Measurements from ENCODE around the gene ARHGEF33.

DNA sequence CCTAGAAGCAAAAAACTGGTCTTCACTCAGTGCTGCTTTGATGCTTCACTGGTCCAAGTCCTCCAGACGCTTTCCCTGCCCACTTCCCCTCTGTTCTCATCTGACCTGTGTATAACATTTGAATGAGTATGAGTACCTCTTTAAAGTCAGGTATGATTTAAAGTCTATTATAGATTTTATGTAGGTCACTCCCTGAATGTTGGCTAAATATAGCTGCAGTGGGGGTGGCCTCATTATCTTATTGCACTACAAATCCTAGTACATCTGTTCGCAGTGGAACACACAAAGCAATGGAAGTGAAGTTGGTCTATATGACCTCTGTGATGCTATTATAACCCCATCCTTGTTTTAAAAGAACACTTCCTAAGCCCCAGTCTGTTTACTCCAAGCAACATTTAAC lies 33.2 kb downstream of the ARHGEF33 start:
- TF ChIP-seq, protein P1, sequence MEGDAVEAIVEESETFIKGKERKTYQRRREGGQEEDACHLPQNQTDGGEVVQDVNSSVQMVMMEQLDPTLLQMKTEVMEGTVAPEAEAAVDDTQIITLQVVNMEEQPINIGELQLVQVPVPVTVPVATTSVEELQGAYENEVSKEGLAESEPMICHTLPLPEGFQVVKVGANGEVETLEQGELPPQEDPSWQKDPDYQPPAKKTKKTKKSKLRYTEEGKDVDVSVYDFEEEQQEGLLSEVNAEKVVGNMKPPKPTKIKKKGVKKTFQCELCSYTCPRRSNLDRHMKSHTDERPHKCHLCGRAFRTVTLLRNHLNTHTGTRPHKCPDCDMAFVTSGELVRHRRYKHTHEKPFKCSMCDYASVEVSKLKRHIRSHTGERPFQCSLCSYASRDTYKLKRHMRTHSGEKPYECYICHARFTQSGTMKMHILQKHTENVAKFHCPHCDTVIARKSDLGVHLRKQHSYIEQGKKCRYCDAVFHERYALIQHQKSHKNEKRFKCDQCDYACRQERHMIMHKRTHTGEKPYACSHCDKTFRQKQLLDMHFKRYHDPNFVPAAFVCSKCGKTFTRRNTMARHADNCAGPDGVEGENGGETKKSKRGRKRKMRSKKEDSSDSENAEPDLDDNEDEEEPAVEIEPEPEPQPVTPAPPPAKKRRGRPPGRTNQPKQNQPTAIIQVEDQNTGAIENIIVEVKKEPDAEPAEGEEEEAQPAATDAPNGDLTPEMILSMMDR (conservative IDR thresholded peaks at IDR 0.05; ENCODE audit: low read depth in 2 of 2): no peak
- TF ChIP-seq ZNF114 (CRISPR knock-in tag; IDR thresholded peaks at IDR 0.05) (no peak), POLR2AphosphoS5 (IDR thresholded peaks at IDR 0.05; ENCODE audit: low read depth) (no peak), EZH2 (IDR thresholded peaks at IDR 0.05; ENCODE audit: low read depth, unreplicated experiment) (no peak), NANOG (IDR thresholded peaks at IDR 0.05; ENCODE audit: borderline replicate concordance) (no peak), STAT1 (IDR thresholded peaks at IDR 0.05; ENCODE audit: unreplicated experiment) (no peak), EZH2phosphoT487 (IDR thresholded peaks at IDR 0.05; ENCODE audit: unreplicated experiment) (no peak), JUNB (IDR thresholded peaks at IDR 0.05; ENCODE audit: unreplicated experiment) (no peak), CREB1 (CRISPR knock-in tag; IDR thresholded peaks at IDR 0.05; ENCODE audit: low read depth) (no peak), ZNF331 (CRISPR knock-in tag; IDR thresholded peaks at IDR 0.05; ENCODE audit: low read depth) (no peak)
- TF ChIP-seq, protein P2, sequence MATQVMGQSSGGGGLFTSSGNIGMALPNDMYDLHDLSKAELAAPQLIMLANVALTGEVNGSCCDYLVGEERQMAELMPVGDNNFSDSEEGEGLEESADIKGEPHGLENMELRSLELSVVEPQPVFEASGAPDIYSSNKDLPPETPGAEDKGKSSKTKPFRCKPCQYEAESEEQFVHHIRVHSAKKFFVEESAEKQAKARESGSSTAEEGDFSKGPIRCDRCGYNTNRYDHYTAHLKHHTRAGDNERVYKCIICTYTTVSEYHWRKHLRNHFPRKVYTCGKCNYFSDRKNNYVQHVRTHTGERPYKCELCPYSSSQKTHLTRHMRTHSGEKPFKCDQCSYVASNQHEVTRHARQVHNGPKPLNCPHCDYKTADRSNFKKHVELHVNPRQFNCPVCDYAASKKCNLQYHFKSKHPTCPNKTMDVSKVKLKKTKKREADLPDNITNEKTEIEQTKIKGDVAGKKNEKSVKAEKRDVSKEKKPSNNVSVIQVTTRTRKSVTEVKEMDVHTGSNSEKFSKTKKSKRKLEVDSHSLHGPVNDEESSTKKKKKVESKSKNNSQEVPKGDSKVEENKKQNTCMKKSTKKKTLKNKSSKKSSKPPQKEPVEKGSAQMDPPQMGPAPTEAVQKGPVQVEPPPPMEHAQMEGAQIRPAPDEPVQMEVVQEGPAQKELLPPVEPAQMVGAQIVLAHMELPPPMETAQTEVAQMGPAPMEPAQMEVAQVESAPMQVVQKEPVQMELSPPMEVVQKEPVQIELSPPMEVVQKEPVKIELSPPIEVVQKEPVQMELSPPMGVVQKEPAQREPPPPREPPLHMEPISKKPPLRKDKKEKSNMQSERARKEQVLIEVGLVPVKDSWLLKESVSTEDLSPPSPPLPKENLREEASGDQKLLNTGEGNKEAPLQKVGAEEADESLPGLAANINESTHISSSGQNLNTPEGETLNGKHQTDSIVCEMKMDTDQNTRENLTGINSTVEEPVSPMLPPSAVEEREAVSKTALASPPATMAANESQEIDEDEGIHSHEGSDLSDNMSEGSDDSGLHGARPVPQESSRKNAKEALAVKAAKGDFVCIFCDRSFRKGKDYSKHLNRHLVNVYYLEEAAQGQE (IDR thresholded peaks at IDR 0.05; ENCODE audit: unreplicated experiment): no peak
- TF ChIP-seq, protein P3, sequence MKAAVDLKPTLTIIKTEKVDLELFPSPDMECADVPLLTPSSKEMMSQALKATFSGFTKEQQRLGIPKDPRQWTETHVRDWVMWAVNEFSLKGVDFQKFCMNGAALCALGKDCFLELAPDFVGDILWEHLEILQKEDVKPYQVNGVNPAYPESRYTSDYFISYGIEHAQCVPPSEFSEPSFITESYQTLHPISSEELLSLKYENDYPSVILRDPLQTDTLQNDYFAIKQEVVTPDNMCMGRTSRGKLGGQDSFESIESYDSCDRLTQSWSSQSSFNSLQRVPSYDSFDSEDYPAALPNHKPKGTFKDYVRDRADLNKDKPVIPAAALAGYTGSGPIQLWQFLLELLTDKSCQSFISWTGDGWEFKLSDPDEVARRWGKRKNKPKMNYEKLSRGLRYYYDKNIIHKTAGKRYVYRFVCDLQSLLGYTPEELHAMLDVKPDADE (IDR thresholded peaks at IDR 0.05): no peak
- TF ChIP-seq, protein P4, sequence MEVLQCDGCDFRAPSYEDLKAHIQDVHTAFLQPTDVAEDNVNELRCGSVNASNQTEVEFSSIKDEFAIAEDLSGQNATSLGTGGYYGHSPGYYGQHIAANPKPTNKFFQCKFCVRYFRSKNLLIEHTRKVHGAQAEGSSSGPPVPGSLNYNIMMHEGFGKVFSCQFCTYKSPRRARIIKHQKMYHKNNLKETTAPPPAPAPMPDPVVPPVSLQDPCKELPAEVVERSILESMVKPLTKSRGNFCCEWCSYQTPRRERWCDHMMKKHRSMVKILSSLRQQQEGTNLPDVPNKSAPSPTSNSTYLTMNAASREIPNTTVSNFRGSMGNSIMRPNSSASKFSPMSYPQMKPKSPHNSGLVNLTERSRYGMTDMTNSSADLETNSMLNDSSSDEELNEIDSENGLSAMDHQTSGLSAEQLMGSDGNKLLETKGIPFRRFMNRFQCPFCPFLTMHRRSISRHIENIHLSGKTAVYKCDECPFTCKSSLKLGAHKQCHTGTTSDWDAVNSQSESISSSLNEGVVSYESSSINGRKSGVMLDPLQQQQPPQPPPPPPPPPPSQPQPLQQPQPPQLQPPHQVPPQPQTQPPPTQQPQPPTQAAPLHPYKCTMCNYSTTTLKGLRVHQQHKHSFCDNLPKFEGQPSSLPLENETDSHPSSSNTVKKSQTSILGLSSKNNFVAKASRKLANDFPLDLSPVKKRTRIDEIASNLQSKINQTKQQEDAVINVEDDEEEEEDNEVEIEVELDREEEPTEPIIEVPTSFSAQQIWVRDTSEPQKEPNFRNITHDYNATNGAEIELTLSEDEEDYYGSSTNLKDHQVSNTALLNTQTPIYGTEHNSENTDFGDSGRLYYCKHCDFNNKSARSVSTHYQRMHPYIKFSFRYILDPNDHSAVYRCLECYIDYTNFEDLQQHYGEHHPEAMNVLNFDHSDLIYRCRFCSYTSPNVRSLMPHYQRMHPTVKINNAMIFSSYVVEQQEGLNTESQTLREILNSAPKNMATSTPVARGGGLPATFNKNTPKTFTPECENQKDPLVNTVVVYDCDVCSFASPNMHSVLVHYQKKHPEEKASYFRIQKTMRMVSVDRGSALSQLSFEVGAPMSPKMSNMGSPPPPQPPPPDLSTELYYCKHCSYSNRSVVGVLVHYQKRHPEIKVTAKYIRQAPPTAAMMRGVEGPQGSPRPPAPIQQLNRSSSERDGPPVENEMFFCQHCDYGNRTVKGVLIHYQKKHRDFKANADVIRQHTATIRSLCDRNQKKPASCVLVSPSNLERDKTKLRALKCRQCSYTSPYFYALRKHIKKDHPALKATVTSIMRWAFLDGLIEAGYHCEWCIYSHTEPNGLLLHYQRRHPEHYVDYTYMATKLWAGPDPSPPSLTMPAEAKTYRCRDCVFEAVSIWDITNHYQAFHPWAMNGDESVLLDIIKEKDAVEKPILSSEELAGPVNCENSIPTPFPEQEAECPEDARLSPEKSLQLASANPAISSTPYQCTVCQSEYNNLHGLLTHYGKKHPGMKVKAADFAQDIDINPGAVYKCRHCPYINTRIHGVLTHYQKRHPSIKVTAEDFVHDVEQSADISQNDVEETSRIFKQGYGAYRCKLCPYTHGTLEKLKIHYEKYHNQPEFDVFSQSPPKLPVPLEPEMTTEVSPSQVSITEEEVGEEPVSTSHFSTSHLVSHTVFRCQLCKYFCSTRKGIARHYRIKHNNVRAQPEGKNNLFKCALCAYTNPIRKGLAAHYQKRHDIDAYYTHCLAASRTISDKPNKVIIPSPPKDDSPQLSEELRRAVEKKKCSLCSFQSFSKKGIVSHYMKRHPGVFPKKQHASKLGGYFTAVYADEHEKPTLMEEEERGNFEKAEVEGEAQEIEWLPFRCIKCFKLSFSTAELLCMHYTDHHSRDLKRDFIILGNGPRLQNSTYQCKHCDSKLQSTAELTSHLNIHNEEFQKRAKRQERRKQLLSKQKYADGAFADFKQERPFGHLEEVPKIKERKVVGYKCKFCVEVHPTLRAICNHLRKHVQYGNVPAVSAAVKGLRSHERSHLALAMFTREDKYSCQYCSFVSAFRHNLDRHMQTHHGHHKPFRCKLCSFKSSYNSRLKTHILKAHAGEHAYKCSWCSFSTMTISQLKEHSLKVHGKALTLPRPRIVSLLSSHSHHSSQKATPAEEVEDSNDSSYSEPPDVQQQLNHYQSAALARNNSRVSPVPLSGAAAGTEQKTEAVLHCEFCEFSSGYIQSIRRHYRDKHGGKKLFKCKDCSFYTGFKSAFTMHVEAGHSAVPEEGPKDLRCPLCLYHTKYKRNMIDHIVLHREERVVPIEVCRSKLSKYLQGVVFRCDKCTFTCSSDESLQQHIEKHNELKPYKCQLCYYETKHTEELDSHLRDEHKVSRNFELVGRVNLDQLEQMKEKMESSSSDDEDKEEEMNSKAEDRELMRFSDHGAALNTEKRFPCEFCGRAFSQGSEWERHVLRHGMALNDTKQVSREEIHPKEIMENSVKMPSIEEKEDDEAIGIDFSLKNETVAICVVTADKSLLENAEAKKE (CRISPR knock-in tag; IDR thresholded peaks at IDR 0.05): no peak

All from GM23338 (cell line).